HG03025 (cell line): Measurements from ENCODE around the gene HIGD2A.

Experiments
- ATAC-seq: cut with Tn5 transposase; IDR thresholded peaks from one replicate; pipeline ENCODE4 v1.9.1; 2021; ENCODE audit warnings: mild to moderate bottlenecking, moderate library complexity; ENCODE audit not compliant: unreplicated experiment, low FRiP score

HIGD2A gene

GRCh38 chr5:176415240-176415951, 26.8 kb downstream of the HIGD2A start:
- no peak for ATAC-seq

GRCh38 chr5:176415952-176416924, 27.7 kb downstream of the HIGD2A start, which contains the start of gene CLTB:
Gene CLTB (minus strand): TSS chr5:176416539. CDS start chr5:176416363, 176 bp downstream.
- ATAC-seq: peak; percentile 86

DNA sequence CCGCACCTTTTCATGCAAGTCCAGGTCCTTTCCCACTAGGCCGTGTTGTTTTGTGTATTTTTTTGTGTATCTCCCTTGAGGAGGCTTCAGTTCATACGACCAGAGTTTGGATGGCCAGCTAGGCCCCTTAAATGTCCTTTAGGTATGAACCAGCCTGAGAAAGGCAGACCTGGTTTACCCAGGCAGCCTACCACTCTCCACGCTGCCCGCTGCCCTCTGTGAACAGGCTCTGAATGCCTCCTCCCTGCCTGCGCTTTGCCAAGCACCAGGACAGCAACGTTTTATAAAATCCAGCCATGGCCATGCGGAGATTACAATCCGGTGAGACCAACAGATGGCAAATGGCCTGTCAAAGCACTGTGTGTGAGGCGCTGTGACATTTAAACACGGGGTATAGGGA, 28.4 kb downstream of the HIGD2A start:
- no peak for ATAC-seq

GRCh38 chr5:176418251-176418650, 29.7 kb downstream of the HIGD2A start:
- no peak for ATAC-seq

DNA sequence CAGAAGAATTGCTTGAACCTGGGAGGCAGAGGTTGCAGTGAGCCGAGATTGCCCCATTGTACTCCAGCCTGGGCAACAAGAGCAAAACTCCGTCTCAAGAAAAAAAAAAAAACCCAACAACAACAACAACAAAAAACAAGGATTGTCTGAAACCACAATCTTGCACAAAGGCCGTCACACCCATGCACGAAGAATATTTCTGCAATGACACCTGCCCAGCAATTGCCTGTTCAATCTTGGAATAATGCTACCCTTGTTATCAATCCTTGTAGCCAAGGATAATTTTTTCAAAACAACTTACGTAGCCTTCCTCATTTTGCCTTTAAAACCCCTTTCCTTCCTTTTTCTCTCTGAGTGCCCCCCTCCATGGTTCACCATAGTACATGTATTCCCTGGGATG, 31.5 kb downstream of the HIGD2A start:
- no peak for ATAC-seq

DNA sequence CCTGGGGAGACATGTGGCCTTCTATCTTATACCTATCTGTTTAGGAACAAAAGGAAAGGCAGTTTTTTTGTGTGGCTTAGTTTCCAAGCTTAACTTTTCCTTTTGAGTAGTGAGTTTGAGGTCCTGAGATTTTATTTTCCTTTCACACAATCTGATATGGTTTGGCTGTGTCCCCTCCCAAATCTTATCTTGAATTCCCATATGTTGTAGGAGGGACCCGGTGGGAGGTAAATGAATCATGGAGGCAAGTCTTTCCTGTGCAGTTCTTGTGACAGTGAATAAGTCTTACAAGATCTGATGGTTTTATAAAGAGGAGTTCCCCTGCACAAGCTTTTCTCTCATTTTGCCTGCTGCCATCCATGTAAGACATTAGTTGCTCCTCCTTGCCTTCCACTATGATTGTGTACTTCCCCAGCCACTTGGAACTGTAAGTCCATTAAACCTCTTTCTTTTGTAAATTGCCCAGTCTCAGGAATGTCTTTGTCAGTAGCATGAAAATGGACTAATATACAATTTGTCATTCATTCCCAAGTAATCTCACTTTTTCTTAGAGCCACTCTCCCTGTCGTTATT, 32.5 kb downstream of the HIGD2A start:
- no peak for ATAC-seq

GRCh38 chr5:176424181-176424580, 35.6 kb downstream of the HIGD2A start:
- no peak for ATAC-seq

GRCh38 chr5:176425138-176425537, 36.6 kb downstream of the HIGD2A start:
- no peak for ATAC-seq

DNA sequence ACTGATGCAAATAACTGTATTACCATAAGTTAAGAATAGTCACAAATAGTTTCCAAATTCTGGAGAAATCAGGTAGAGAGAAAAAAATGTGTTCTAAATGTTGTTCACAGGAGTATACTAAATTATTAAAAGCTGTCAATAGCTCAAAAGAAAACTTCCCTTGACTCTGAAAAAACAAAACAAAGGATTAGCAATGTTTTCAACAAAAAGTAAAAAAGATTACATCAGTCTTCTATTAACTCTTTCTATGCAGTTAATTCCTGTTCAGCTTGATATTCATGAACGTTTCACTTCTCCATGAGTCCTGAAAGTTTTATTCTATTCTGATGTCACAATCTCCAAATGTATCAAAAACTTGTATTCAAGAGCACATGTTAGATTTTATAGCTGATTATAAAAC, 37.2 kb downstream of the HIGD2A start:
- ATAC-seq: no peak

GRCh38 chr5:176426876-176427275, 38.3 kb downstream of the HIGD2A start:
- no peak for ATAC-seq

DNA sequence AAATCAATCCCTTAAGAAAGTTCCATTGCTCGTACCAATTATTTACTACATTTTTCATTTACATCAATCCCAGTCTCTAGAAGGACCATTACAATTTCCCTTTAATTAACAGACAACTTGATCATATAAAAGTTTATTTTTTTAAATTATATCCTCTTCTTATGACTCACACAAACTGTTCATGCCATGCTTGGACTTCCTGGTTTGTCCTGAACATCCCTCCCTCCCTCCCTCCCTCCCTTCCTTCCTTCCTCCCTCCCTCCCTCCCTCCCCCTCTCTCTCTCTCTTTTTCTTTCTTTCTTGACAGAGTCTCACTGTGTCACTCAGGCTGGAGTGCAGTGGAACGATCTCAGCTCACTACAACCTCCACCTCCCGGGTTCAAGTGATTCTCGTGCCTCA, 39.4 kb downstream of the HIGD2A start:
- ATAC-seq: no peak

GRCh38 chr5:176429972-176430371, 41.4 kb downstream of the HIGD2A start:
- no peak for ATAC-seq

GRCh38 chr5:176432707-176433106, 44.2 kb downstream of the HIGD2A start:
- no peak for ATAC-seq

- no peak for ATAC-seq
These were observed 48.1 kb downstream of the HIGD2A start for GRCh38 chr5:176436656-176437055.

GRCh38 chr5:176438959-176439757, 50.6 kb downstream of the HIGD2A start:
- no peak for ATAC-seq
